Naive thymus-derived CD8-positive, alpha-beta T cell (primary cell): Measurements from ENCODE around the gene FRG2. TPM values are rescaled to one million over a fixed set of nuclear protein-coding genes. Genes with fewer than 3 reads are reported as not detected.
"Not testable (repeated sequence)": the region's sequence is repeated elsewhere in the genome, so short reads cannot be mapped to it uniquely, and the experiment has no call there.

Experiments
- ATAC-seq, 2 donors: fragments of 150-1000 bp; cut with Tn5 transposase in 1 of 2; sonication (Bioruptor Pico), chemical (Tn5 transposase) in 1 of 2; 1 replicate in 1 of 2; 2 replicates in 1 of 2; pipeline ENCODE4 v1.10.0; 2021; ENCODE audit warnings: mild to moderate bottlenecking in 2 of 2, moderate library complexity in 2 of 2
- POLR2A ChIA-PET: fragments of 350-600 bp; sonication (Branson Sonifier 250); formaldehyde crosslinking; loops from one replicate; lab custom pipeline; 2021; ENCODE audit warnings: antibody characterized with exemption; lab: Charles Lee
- DNase-seq, 10 donors: peaks; one replicate each; pipeline versions ENCODE4 v3.0.0 to v3.0.0-alpha.2; 2020 to 2022
- H3K27ac Mint-ChIP-seq, 10 donors: one replicate each; pipeline ENCODE4 v1.8.0; 2020 to 2022; ENCODE audit warnings: mild to moderate bottlenecking in 10 of 10, mixed read lengths in 10 of 10, moderate library complexity in 4 of 10, inconsistent platforms in 1 of 10
- H3K27me3 Mint-ChIP-seq, 5 donors: one replicate each; pipeline ENCODE4 v1.8.0; 2021 to 2022; ENCODE audit warnings: mixed read lengths in 5 of 5
- H3K36me3 Mint-ChIP-seq, 3 donors: one replicate each; pipeline ENCODE4 v1.8.0; 2020 to 2022; ENCODE audit warnings: mixed read lengths in 3 of 3, mild to moderate bottlenecking in 2 of 3, inconsistent platforms in 1 of 3
- H3K4me1 Mint-ChIP-seq, 4 donors: one replicate each; pipeline ENCODE4 v1.8.0; 2021 to 2022; ENCODE audit warnings: mixed read lengths in 4 of 4
- H3K4me3 Mint-ChIP-seq, 10 donors: one replicate each; pipeline ENCODE4 v1.8.0; 2020 to 2022; ENCODE audit warnings: mild to moderate bottlenecking in 10 of 10, mixed read lengths in 10 of 10, moderate library complexity in 6 of 10, inconsistent platforms in 1 of 10
- H3K9me3 Mint-ChIP-seq, 9 donors: one replicate each; pipeline ENCODE4 v1.8.0; 2020 to 2022; ENCODE audit warnings: mixed read lengths in 9 of 9, mild to moderate bottlenecking in 3 of 9, inconsistent platforms in 1 of 9, moderate library complexity in 1 of 9
- polyA plus RNA-seq, 3 donors: library from polyadenylated mRNA; unstranded; fragments of 300-500 nt; fragmentation: Illumina TruSeq; gene quantifications; one replicate each; pipeline ENCODE4 v1.2.3, GENCODE V29; 2021
- total RNA-seq, 8 experiments: library from RNA in 2 of 8; stranded (reverse) in 2 of 8; gene quantifications; one replicate each; pipeline ENCODE4 v1.2.3 and lab custom pipeline; 2021 to 2026

Gene FRG2
- total and polyA plus RNA-seq, 5 experiments from 2014 or later: not detected

DNA sequence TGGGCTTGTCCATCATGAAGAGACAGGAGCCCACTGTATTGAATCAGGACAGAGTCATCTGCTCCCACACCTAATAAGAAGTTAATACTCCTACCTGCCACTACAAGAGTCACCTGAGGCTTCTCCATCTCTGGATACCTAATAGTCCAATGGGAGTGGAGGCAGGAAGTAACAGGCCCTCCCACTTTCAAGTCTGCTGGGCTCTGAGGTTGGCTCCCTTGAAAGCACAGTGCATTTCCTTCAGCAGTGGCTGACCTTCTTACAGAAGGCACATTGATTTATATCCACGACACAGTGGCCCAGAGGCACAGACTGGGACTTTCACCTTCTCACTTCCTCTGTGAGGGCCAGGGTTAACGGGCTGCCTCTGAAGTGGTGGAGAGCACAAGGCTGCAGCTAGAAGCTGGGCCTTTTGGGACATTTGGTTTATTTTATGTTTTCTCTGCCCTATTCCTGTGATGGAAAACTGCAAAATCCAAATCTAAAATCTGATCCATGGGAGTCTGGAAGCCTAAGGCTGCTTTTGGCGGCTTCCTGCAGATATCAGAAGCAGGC is 38.1 kb downstream of the FRG2 start:
- H3K36me3 Mint-ChIP-seq: no peaks in the 10 kb centered on the region
- H3K4me1 Mint-ChIP-seq: no peaks in the 10 kb centered on the region
- POLR2A ChIA-PET: no interaction called here
- no peak overlapping the region for H3K27ac Mint-ChIP-seq
- no peak for ATAC-seq
- no peak for DNase-seq
- no peaks in the 10 kb centered on the region for H3K9me3 Mint-ChIP-seq
- H3K4me3 Mint-ChIP-seq: no peak overlapping the region
- H3K27me3 Mint-ChIP-seq: peaks cover 0 to 18% (median under 1%) of the 10 kb centered on the region in 5 donors

DNA sequence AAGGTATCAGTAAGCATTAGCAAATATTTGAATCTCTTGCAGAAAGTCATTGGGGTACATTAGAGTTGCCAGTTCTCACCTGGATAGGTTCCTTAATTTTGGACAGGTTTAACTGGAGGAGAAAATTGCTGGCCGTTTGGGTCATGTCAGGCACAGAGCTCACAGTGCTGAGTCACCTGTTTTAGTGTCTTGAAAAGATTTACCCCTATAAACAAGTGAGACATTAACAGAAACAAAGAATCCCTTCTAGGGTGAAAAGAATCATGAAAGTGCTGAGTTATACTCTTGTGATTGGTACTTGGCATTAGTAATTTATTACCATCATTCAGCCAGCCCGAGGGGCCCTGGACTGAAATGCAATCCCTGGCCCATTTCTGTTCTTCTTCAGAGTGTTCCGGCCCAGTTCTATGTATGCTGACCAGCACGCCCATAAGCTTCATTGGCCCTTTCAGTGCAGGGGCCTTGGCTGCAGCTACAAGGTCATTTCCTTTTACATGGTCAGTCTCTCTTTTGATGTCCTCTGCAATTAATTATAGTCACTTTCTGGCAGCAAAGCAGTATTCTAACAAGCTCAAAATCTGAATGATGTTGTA is 41.3 kb downstream of the FRG2 start:
- POLR2A ChIA-PET, H3K9me3 Mint-ChIP-seq, DNase-seq, H3K27me3 Mint-ChIP-seq, H3K4me1 Mint-ChIP-seq, ATAC-seq, H3K4me3 Mint-ChIP-seq, H3K36me3 Mint-ChIP-seq, H3K27ac Mint-ChIP-seq: not testable (repeated sequence)

DNA sequence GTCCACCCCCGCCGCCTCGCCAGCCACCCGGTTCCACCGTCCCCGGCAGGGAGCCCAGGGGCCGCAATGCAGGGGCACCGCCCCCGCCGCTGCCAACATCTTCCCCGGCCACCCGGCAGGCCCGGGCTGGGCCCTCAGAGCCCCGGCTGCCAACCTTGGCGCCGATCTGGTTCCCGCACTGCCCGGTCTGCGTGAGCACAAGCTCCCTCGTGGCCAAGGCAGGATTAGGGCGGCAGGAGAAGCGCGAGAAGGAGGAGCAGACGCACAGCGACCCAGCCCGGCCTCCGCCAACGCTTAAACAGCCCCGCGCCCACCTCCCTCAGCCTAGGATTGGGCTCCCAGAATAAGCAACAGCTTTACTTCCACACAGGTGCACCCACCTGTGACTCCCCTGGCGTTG is 42.4 kb downstream of the FRG2 start:
- H3K27ac Mint-ChIP-seq, H3K4me1 Mint-ChIP-seq, H3K9me3 Mint-ChIP-seq, H3K36me3 Mint-ChIP-seq, ATAC-seq, POLR2A ChIA-PET, H3K4me3 Mint-ChIP-seq, H3K27me3 Mint-ChIP-seq, DNase-seq: not testable (repeated sequence)

DNA sequence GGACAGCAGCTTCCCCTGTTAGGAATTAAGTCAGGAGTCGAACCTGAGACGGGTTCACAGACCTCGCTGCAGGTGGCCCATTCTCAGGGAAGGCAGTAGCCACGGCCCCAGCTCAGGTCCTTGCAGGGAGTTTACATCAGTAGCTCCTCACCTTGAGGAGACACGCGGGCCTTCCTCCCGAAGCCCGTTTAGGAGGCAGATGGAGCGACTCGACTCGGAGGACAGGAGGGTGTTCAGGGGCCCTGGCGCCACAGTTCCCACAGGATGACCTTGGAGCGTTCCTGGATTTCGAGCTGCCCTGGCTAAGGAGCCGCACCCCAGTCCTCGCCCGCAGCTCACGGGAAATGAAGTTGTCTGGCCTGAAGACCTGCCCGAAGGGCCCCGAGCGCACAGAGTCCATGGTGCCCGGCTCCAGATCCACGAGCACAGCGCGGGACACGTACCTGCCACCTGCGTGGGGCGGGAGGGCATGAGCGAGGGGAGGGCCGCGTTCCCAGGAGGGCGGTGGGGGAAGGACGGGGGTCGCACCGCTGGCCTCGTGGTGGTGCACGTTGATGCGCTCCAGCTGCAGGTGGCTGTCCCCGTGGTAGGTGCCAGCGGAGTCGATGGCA is 43.0 kb downstream of the FRG2 start:
- H3K4me1 Mint-ChIP-seq: not testable (repeated sequence)

DNA sequence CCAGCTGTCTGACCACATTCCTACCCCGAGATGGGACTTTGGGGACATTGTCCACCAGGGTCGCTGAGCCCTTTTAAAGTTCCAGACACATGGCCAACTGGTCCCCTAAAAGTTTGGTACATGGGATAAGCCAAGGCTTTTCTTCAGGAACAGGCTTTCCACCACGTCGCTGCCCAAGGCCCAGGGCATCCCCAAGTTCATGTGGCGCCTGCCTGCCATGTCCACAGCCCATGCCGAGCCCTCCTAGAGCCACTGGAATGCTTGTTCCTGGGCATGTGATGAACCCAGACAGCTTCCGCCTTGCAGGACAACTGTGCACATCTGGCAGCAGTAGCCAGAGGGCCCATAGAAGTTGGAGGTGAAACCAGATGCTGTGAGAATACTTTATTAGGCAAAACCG is 45.1 kb downstream of the FRG2 start:
- Mint-ChIP-seq H3K27me3 (no peaks in the 10 kb centered on the region), H3K4me1 (no peaks in the 10 kb centered on the region), H3K27ac (no peak overlapping the region), H3K36me3 (no peaks in the 10 kb centered on the region), H3K9me3 (peaks cover 0 to 4% (median 0%) of the 10 kb centered on the region in 9 donors), H3K4me3 (no peak overlapping the region)
- POLR2A ChIA-PET: no interaction called here
- ATAC-seq (no peak), DNase-seq (no peak)

More for the DNA sequence above, 43.0 kb downstream of the FRG2 start:
- H3K27me3 Mint-ChIP-seq, H3K27ac Mint-ChIP-seq, H3K4me3 Mint-ChIP-seq, H3K9me3 Mint-ChIP-seq, ATAC-seq, DNase-seq, H3K36me3 Mint-ChIP-seq, POLR2A ChIA-PET: not testable (repeated sequence)

DNA sequence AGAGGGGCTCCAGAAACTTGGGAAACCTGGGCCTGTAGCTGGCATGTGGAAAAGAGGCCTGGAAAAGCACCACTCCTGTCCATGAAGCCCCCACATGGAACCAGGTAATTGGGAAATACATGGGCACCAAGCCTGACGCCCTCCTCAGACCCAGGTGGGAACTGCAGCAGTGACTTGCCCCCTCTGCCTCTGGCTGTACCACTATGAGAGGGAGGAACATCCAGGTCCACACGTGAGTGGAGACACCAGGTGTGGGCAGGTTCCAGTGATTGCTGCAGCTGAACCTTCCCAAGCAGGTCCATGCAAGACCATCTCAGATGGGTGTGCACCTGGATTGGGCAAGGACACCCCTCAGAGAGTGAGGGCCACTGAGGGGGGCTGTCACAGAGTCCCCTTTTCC is 46.8 kb downstream of the FRG2 start:
- H3K4me1 Mint-ChIP-seq, H3K9me3 Mint-ChIP-seq, H3K4me3 Mint-ChIP-seq, H3K27ac Mint-ChIP-seq, H3K36me3 Mint-ChIP-seq, ATAC-seq, DNase-seq, H3K27me3 Mint-ChIP-seq, POLR2A ChIA-PET: not testable (repeated sequence)

DNA sequence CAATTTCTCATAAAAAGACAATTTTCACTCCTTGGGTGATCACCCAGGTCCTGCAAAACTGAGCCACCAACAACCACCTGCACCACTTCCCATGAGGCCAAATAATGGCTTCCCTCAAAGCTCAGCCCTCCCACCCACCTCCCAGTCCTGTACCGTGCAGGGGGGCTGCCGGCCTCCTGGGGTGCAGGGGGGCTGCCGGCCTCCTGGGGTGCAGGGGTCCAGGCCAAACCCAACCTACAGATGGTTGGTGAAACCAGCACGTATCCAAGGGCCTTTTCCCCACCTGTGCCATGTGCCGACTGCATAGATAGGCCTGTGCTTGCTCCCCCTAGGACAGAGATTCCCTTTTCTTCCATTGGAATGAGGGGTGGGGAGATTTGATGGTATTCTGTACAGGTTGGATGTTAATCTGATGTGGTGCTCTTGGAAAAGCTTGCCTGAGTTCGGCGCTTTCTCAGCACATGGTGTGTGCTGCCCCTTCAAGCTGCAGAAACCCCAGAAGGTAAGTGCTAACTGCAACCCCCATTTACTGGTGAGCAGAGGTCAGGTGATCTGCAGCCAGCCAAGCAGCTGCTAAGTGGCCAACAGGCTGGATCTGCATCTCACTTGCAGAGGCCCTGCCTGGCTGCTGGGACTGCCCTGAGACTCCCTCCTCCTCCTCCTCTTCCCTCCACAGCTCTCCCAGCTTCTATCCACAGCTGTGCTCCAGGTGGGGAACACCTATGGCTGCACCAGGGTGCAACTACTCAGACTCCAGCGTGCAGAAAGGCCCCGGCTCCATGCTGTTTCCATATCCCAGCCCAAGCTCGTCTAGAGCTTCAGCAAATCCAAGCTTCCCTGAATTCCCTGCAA is 47.6 kb downstream of the FRG2 start:
- H3K9me3 Mint-ChIP-seq: peaks cover 0 to 4% (median 0%) of the 10 kb centered on the region in 9 donors
- ATAC-seq (no peak), DNase-seq (no peak)
- H3K4me1 Mint-ChIP-seq: no peaks in the 10 kb centered on the region
- peaks cover 0 to 5% (median 0%) of the 10 kb centered on the region in 5 donors for H3K27me3 Mint-ChIP-seq
- POLR2A ChIA-PET: no interaction called here
- H3K36me3 Mint-ChIP-seq: no peaks in the 10 kb centered on the region
- H3K4me3 Mint-ChIP-seq: no peak overlapping the region
- H3K27ac Mint-ChIP-seq: peak overlapping the region in 3 of 10 donors; percentile 11 to 75 (median 35)

Other genes starting within 250 kb of the FRG2 start
- 10 to 100 TPM; 46.6 to 50.0 TPM for gene FRG1, start 86.4 kb downstream of the FRG2 start, total RNA-seq
- 10 to 100 TPM; 45.6 to 51.3 (median 51.2) TPM for gene FRG1, start 86.4 kb downstream of the FRG2 start, polyA plus RNA-seq
- not detected for gene DBET, start 37.2 kb upstream of the FRG2 start, total RNA-seq
- gene DBET, start 37.2 kb upstream of the FRG2 start, polyA plus RNA-seq: not detected
- gene DUX4, start 146.5 kb upstream of the FRG2 start, total RNA-seq: not detected
- not detected for gene DUX4, start 146.5 kb upstream of the FRG2 start, polyA plus RNA-seq